H1 (cell line): ENCODE results near the gene ZNF575. TPM values are rescaled to one million over a fixed set of nuclear protein-coding genes. Genes with fewer than 3 reads are reported as not detected.

Experiments used
- CTCF ChIA-PET: fragments of 300-600 bp; sonication (Branson Sonifier 250); formaldehyde crosslinking; loops from one replicate; lab custom pipeline; 2021; ENCODE audit not compliant: partially characterized antibody; lab: Charles Lee
- POLR2A ChIA-PET: fragments of 300-600 bp; sonication (Branson Sonifier 250); formaldehyde crosslinking; loops from one replicate; lab custom pipeline; 2021; ENCODE audit warnings: inconsistent platforms; ENCODE audit not compliant: partially characterized antibody; lab: Charles Lee
- DNase-seq, 2 experiments: peaks; one replicate each; pipeline versions ENCODE4 v3.0.0 to v3.0.0-alpha.2; 2010 to 2022; ENCODE audit warnings: low spot score in 2 of 2, low read depth in 1 of 2, mixed read lengths in 1 of 2
- FAIRE-seq: peaks from 2 replicates; lab custom pipeline; 2011; peaks lifted over from hg19 to GRCh38; lab: Jason Lieb, UNC
- H2AFZ ChIP-seq: 2 replicates; pipeline ENCODE4 v1.8.1; 2012; ENCODE audit warnings: low read length, inconsistent platforms
- H2AK5ac ChIP-seq: 2 replicates; pipeline ENCODE4 v1.6.1; 2013; ENCODE audit warnings: low read depth, low read length
- H2BK120ac ChIP-seq: replicated peaks from 2 replicates; pipeline ENCODE3; 2013; ENCODE audit warnings: low read depth, low read length, inconsistent platforms
- H2BK12ac ChIP-seq: 2 replicates; pipeline ENCODE4 v1.6.1; 2013; ENCODE audit warnings: low read depth, low read length
- H2BK15ac ChIP-seq: 2 replicates; pipeline ENCODE4 v1.6.1; 2013; ENCODE audit warnings: low read length
- H2BK20ac ChIP-seq: 2 replicates; pipeline ENCODE4 v1.6.1; 2013; ENCODE audit warnings: low read length
- H2BK5ac ChIP-seq: 2 replicates; pipeline ENCODE4 v1.6.1; 2013; ENCODE audit warnings: low read depth, low read length
- H3K14ac ChIP-seq: 2 replicates; pipeline ENCODE4 v1.6.1; 2013; ENCODE audit warnings: inconsistent platforms; ENCODE audit not compliant: insufficient read length
- H3K18ac ChIP-seq: 2 replicates; pipeline ENCODE4 v1.6.1; 2013; ENCODE audit warnings: low read length; ENCODE audit errors: extremely low read depth
- H3K23ac ChIP-seq: 2 replicates; pipeline ENCODE4 v1.6.1; 2013; ENCODE audit warnings: inconsistent platforms; ENCODE audit not compliant: insufficient read length
- H3K23me2 ChIP-seq: 2 replicates; pipeline ENCODE4 v1.6.1; 2013; ENCODE audit warnings: low read depth, low read length
- H3K27ac ChIP-seq: 2 replicates; pipeline ENCODE4 v1.6.1; 2011; ENCODE audit warnings: low read depth, low read length, inconsistent platforms
- H3K27me3 ChIP-seq, 4 experiments: replicated peaks in 1 of 4; 1 replicate in 1 of 4; 2 replicates in 3 of 4; pipeline versions ENCODE4 v1.6.1 to v1.8.1; 2011 to 2013; ENCODE audit warnings: low read length in 3 of 4, mild to moderate bottlenecking in 3 of 4, inconsistent platforms in 2 of 4, mixed read lengths in 2 of 4, moderate library complexity in 1 of 4; ENCODE audit not compliant: control insufficient read depth in 3 of 4, insufficient read depth in 3 of 4; ENCODE audit errors: extremely low read depth in 1 of 4
- H3K36me3 ChIP-seq, 4 experiments: 2 replicates each; pipeline versions ENCODE4 v1.6.1 to v1.8.1; 2011 to 2013; ENCODE audit warnings: mild to moderate bottlenecking in 4 of 4, low read length in 3 of 4, moderate library complexity in 2 of 4, control low read depth in 1 of 4, inconsistent platforms in 1 of 4; ENCODE audit not compliant: insufficient read depth in 4 of 4, control insufficient read depth in 2 of 4
- H3K4ac ChIP-seq: replicated peaks from 2 replicates; pipeline ENCODE3; 2013; ENCODE audit warnings: low read length, low read depth, mixed read lengths, inconsistent platforms; ENCODE audit not compliant: insufficient read length
- H3K4me1 ChIP-seq, 4 experiments: replicated peaks in 1 of 4; 1 replicate in 1 of 4; 2 replicates in 3 of 4; pipeline versions ENCODE4 v1.6.1 to v1.8.1; 2011 to 2013; ENCODE audit warnings: low read length in 3 of 4, inconsistent platforms in 2 of 4, mixed read lengths in 1 of 4; ENCODE audit not compliant: insufficient read depth in 4 of 4, control insufficient read depth in 3 of 4
- H3K4me2 ChIP-seq, 2 experiments: 2 replicates each; pipeline versions ENCODE4 v1.6.1 to v1.8.1; 2011 to 2013; ENCODE audit warnings: low read depth in 2 of 2, low read length in 2 of 2, control low read depth in 1 of 2, inconsistent platforms in 1 of 2, mild to moderate bottlenecking in 1 of 2; ENCODE audit not compliant: insufficient read depth in 1 of 2
- H3K4me3 ChIP-seq, 4 experiments: fragments of 200-600, 300-600 bp in 1 of 4; sonication (generic), shearing (Covaris generic), sonication (Bioruptor Twin) in 1 of 4; 2 replicates each; pipeline versions ENCODE4 v1.5.1 to v1.8.1; 2011 to 2016; ENCODE audit warnings: low read length in 4 of 4, low read depth in 3 of 4, control low read depth in 2 of 4, inconsistent platforms in 2 of 4, mild to moderate bottlenecking in 2 of 4, mixed read lengths in 1 of 4, moderate library complexity in 1 of 4; ENCODE audit not compliant: insufficient read depth in 2 of 4; ENCODE audit errors: extremely low read depth in 1 of 4
- H3K56ac ChIP-seq: replicated peaks from 2 replicates; pipeline ENCODE3; 2013; ENCODE audit warnings: low read depth, mild to moderate bottlenecking, mixed read lengths, low read length, inconsistent platforms; ENCODE audit not compliant: insufficient read length
- H3K79me1 ChIP-seq: 2 replicates; pipeline ENCODE4 v1.6.1; 2013; ENCODE audit warnings: low read depth, low read length, control low read depth
- H3K79me2 ChIP-seq, 2 experiments: 2 replicates each; pipeline versions ENCODE4 v1.6.1 to v1.8.1; 2012 to 2013; ENCODE audit warnings: low read length in 2 of 2, mild to moderate bottlenecking in 2 of 2, inconsistent platforms in 1 of 2; ENCODE audit not compliant: insufficient read depth in 2 of 2, control insufficient read depth in 1 of 2
- H3K9ac ChIP-seq, 4 experiments: replicated peaks in 1 of 4; 1 replicate in 1 of 4; 2 replicates in 3 of 4; pipeline versions ENCODE4 v1.6.1 to v1.8.1; 2011 to 2013; ENCODE audit warnings: low read depth in 3 of 4, low read length in 3 of 4, control low read depth in 2 of 4, mild to moderate bottlenecking in 2 of 4, moderate library complexity in 2 of 4, inconsistent platforms in 1 of 4; ENCODE audit errors: extremely low read depth in 1 of 4
- H3K9me3 ChIP-seq, 2 experiments: 2 replicates each; pipeline versions ENCODE4 v1.6.1 to v1.8.1; 2012 to 2013; ENCODE audit warnings: mild to moderate bottlenecking in 2 of 2, moderate library complexity in 2 of 2, control low read depth in 1 of 2, inconsistent platforms in 1 of 2, low read depth in 1 of 2, low read length in 1 of 2, mixed read lengths in 1 of 2; ENCODE audit not compliant: insufficient read depth in 2 of 2
- H4K20me1 ChIP-seq, 2 experiments: replicated peaks in 1 of 2; 2 replicates each; pipeline versions ENCODE3 to v1.8.1; 2011 to 2013; ENCODE audit warnings: inconsistent platforms in 2 of 2, low read length in 2 of 2, mild to moderate bottlenecking in 1 of 2; ENCODE audit not compliant: insufficient read depth in 2 of 2, control insufficient read depth in 1 of 2
- H4K5ac ChIP-seq: 2 replicates; pipeline ENCODE4 v1.6.1; 2013; ENCODE audit warnings: low read length, low read depth, mixed read lengths, inconsistent platforms; ENCODE audit not compliant: insufficient read length
- H4K8ac ChIP-seq: 2 replicates; pipeline ENCODE4 v1.8.0; 2013; ENCODE audit warnings: mild to moderate bottlenecking, moderate library complexity, low read length, inconsistent platforms; ENCODE audit not compliant: insufficient read depth; ENCODE audit errors: extremely low read depth
- H4K91ac ChIP-seq: replicated peaks from 2 replicates; pipeline ENCODE3; 2013; ENCODE audit warnings: low read length, mixed read lengths, inconsistent platforms; ENCODE audit not compliant: insufficient read length
- GTF2F1 ChIP-seq: IDR thresholded peaks from 2 replicates; pipeline ENCODE4 v1.6.1; 2012; ENCODE audit warnings: low read depth, low read length, improper control_type of control experiment, borderline replicate concordance
- HDAC2 ChIP-seq, 2 experiments: fragments of 300-600 bp in 1 of 2; sonication (generic) in 1 of 2; IDR thresholded peaks; 2 replicates each; pipeline ENCODE4 v1.6.1; 2011 to 2012; ENCODE audit warnings: low read depth in 2 of 2, low read length in 2 of 2, mild to moderate bottlenecking in 2 of 2, moderate library complexity in 2 of 2, borderline replicate concordance in 1 of 2, inconsistent platforms in 1 of 2
- HDAC6 ChIP-seq: IDR thresholded peaks from one replicate; pipeline ENCODE4 v1.7.1; 2012; ENCODE audit warnings: low read depth, mild to moderate bottlenecking, inconsistent platforms, low read length, moderate library complexity
- KDM5A ChIP-seq: fragments of 200-600 bp; IDR thresholded peaks from 2 replicates; pipeline ENCODE4 v1.7.1; 2012; ENCODE audit warnings: mild to moderate bottlenecking, low read length, inconsistent platforms, mixed read lengths
- NRF1 ChIP-seq: IDR thresholded peaks from 2 replicates; pipeline ENCODE4 v1.6.1; 2011; ENCODE audit warnings: mild to moderate bottlenecking, low read depth, low read length, improper control_type of control experiment
- POLR2AphosphoS5 ChIP-seq: IDR thresholded peaks from 2 replicates; pipeline ENCODE4 v1.6.1; 2011; ENCODE audit warnings: low read depth, low read length
- SRF ChIP-seq: IDR thresholded peaks from 2 replicates; pipeline ENCODE4 v1.6.1; 2011; ENCODE audit warnings: mild to moderate bottlenecking, low read depth, low read length, moderate library complexity
- TAF1 ChIP-seq: IDR thresholded peaks from 2 replicates; pipeline ENCODE4 v1.6.1; 2011; ENCODE audit warnings: mild to moderate bottlenecking, low read depth, low read length
- TAF7 ChIP-seq: optimal IDR thresholded peaks from 2 replicates; pipeline ENCODE3; 2011; ENCODE audit warnings: low read depth, mild to moderate bottlenecking, inconsistent platforms, low read length, moderate library complexity, borderline replicate concordance
- YY1 ChIP-seq: IDR thresholded peaks from 2 replicates; pipeline ENCODE4 v1.6.1; 2011; ENCODE audit warnings: low read depth, mild to moderate bottlenecking, low read length
- whole genome bisulfite sequencing, 2 experiments: shearing (Covaris generic) in 1 of 2; methylation state at CpG; one replicate each; pipeline versions ENCODE4 v1.1.6 to v1.1.7; 2013 to 2015; ENCODE audit warnings: low lambda C conversion rate in 2 of 2, mixed read lengths in 2 of 2, inconsistent platforms in 1 of 2, low coverage in 1 of 2, missing lambda C conversion rate in 1 of 2; ENCODE audit not compliant: insufficient replicate concordance in 2 of 2, insufficient coverage in 1 of 2, insufficient read length in 1 of 2; ENCODE audit errors: extremely low coverage in 1 of 2, missing lambda C conversion rate in 1 of 2; 5-methylcytosine and 5-hydroxymethylcytosine counted together
- polyA plus RNA-seq, 7 experiments: library from polyadenylated mRNA; depleted of rRNA in 3 of 7; stranded (reverse) in 5 of 7; unstranded in 2 of 7; fragments of >200 nt in 5 of 7; fragments of 200-250 nt in 2 of 7; gene quantifications; 1 replicate in 5 of 7; 2 replicates in 1 of 7; 4 replicates in 1 of 7; pipeline versions ENCODE4 v1.2.1 to v1.2.3, GENCODE V29; 2011 to 2013; ENCODE audit warnings: missing spikeins in 2 of 7, mixed read lengths in 2 of 7
- total RNA-seq: library from RNA; stranded (reverse); fragmentation: NEBNext Ultra II Directional; extraction: Animal tissue kit (Norgen Biotek cat#: 25700); gene quantifications from 2 replicates; pipeline ENCODE4 v1.2.1, GENCODE V29; 2021
- TF ChIP-seq, protein P1 (sequence below): IDR thresholded peaks from 2 replicates; pipeline ENCODE4 v1.6.1; 2012; ENCODE audit warnings: low read length, inconsistent platforms

Gene ZNF575
- total and polyA plus RNA-seq, 2 of the 8 experiments (the other 6 are each of a cell fraction or from before 2014, with no cell fraction given), result 0.05 TPM; not detected in 1

DNA sequence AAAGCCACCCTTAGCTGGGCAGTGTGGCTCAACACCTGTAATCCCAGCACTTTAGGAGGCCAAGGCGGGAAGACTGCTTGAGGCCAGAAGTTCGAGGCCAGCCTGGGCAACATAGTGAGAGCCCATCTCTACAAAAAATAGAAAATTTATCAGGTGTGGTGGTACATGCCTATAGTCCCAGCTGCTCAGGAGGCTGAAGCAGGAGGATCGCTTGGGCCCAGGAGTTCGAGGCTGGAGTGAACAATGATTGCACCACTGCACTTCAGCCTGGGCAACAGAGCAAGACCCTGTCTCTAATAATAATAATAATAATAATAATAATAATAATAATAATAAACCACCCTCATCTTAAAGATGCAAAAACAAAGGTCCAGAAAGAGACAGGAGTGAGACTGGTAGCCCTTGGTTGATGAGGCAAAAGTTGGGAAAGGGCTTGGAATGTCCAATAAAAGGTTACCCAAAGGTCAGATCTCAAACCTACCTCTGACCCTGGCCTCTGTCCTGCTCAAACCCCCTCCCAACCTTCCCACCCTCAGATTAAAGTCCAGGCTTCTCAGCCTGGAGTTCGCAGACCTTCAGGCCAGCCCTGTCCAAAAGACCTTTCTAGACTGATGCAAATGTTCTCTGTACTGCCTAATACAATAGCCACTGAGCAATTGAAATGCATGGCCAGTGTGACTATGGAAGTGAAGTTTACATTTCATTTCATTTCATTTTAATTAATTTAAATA lies 9.1 kb downstream of the ZNF575 start:
- Histone ChIP-seq H3K36me3 (peaks cover 10 to 61% (median 37%) of the 10 kb centered on the region in 4 experiments; a peak in 7 of 8 replicates), H3K23ac (no peak overlapping the region), H3K14ac (no peak overlapping the region), H3K9me3 (peaks cover 0 to 7% of the 10 kb centered on the region in 2 experiments; a peak in 1 of 4 replicates), H2BK20ac (no peak overlapping the region), H3K79me2 (no peaks in the 10 kb centered on the region), H3K79me1 (no peaks in the 10 kb centered on the region), H2AFZ (no peak overlapping the region), H4K5ac (no peak overlapping the region), H2BK5ac (no peak overlapping the region), H4K91ac (no peak overlapping the region), H2BK12ac (no peak overlapping the region), H2BK15ac (no peak overlapping the region), H3K27ac (no peak overlapping the region), H3K18ac (no peak overlapping the region), H3K9ac (no peak overlapping the region), H3K4me2 (no peak overlapping the region), H3K56ac (no peak overlapping the region), H3K4me1 (no peaks in the 10 kb centered on the region), H3K23me2 (no peaks in the 10 kb centered on the region), H2AK5ac (no peak overlapping the region), H2BK120ac (no peak overlapping the region), H4K20me1 (no peaks in the 10 kb centered on the region), H3K4ac (no peak overlapping the region), H3K27me3 (no peaks in the 10 kb centered on the region; a peak in 1 of 7 replicates), H4K8ac (no peak overlapping the region), H3K4me3 (no peak overlapping the region)
- ChIA-PET POLR2A (interaction anchor here (0.8 to 1.2 kb wide), 2 partner anchors 20 to 55 kb away, joined by 3 to 4 read pairs; no protein-coding TSS in a partner anchor), CTCF (interaction anchor here (8.0 kb wide), 1 partner anchor 13 kb away, joined by 62 read pairs; no protein-coding TSS in a partner anchor)
- WGBS, 2 experiments, result 89% methylated on average over 5 of the region's 5 CpGs; no CpG with 5 or more reads in 1 of the 2 experiments
- TF ChIP-seq GTF2F1, result no peak
- TF ChIP-seq SRF, result no peak
- TF ChIP-seq HDAC6, result no peak
- TF ChIP-seq, protein P1, sequence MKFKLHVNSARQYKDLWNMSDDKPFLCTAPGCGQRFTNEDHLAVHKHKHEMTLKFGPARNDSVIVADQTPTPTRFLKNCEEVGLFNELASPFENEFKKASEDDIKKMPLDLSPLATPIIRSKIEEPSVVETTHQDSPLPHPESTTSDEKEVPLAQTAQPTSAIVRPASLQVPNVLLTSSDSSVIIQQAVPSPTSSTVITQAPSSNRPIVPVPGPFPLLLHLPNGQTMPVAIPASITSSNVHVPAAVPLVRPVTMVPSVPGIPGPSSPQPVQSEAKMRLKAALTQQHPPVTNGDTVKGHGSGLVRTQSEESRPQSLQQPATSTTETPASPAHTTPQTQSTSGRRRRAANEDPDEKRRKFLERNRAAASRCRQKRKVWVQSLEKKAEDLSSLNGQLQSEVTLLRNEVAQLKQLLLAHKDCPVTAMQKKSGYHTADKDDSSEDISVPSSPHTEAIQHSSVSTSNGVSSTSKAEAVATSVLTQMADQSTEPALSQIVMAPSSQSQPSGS, result no peak
- no peak for TF ChIP-seq NRF1
- no peak for TF ChIP-seq YY1
- no peak for TF ChIP-seq TAF1
- TF ChIP-seq KDM5A, result no peak
- no peak for TF ChIP-seq POLR2AphosphoS5
- TF ChIP-seq HDAC2 (IDR thresholded peaks at IDR 0.05; ENCODE audit: borderline replicate concordance in 1 of 2, low read depth in 2 of 2, low read length in 2 of 2), result no peak
- no peak for TF ChIP-seq TAF7
- no peak for FAIRE-seq
- no peak for DNase-seq
